ENCODE measurements around the gene KLHL29. TPM values are rescaled to one million over a fixed set of nuclear protein-coding genes. Genes with fewer than 3 reads are reported as not detected.

The KLHL29 gene
- total RNA-seq, 1 donor from 2014 or later, result 0.65 TPM

- intact Hi-C loops (cut with DNase I), result no loop called here
- ATAC-seq (ENCODE audit: poor library complexity) (no peak), DNase-seq (no peak)
Measured at GRCh38 chr2:23456881-23457760, 72.1 kb downstream of the KLHL29 start.

- no peak for ATAC-seq (ENCODE audit: poor library complexity)
- no peak for DNase-seq
- intact Hi-C loops (cut with DNase I), result no loop called here
Measured at GRCh38 chr2:23457990-23458682, 73.2 kb downstream of the KLHL29 start.

- intact Hi-C loops (cut with DNase I), result no loop called here
- ATAC-seq (ENCODE audit: poor library complexity) (no peak), DNase-seq (no peak)
Measured at GRCh38 chr2:23459032-23459431, 74.1 kb downstream of the KLHL29 start.

- no peak for DNase-seq
- intact Hi-C loops (cut with DNase I), result no loop called here
- no peak for ATAC-seq (ENCODE audit: poor library complexity)
Measured at GRCh38 chr2:23460228-23460627, 75.2 kb downstream of the KLHL29 start.

- no peak for DNase-seq
- intact Hi-C loops (cut with DNase I), result no loop called here
- ATAC-seq (ENCODE audit: poor library complexity), result no peak
Measured at GRCh38 chr2:23460993-23461392, 76.0 kb downstream of the KLHL29 start.

GRCh38 chr2:23464156-23464555 is 79.2 kb downstream of the KLHL29 start:
- ATAC-seq (ENCODE audit: poor library complexity), result no peak
- intact Hi-C loops (cut with DNase I), result no loop called here

GRCh38 chr2:23464905-23465537 is 80.0 kb downstream of the KLHL29 start:
- intact Hi-C loops (cut with DNase I), result no loop called here
- DNase-seq (no peak), ATAC-seq (ENCODE audit: poor library complexity) (no peak)

More at GRCh38 chr2:23464156-23464555, 79.2 kb downstream of the KLHL29 start:
- no peak for DNase-seq

GRCh38 chr2:23465936-23466335 is 81.0 kb downstream of the KLHL29 start:
- no peak for DNase-seq
- intact Hi-C loops (cut with DNase I), result no loop called here
- ATAC-seq (ENCODE audit: poor library complexity), result no peak

GRCh38 chr2:23467618-23468017 is 82.6 kb downstream of the KLHL29 start:
- intact Hi-C loops (cut with DNase I), result no loop called here
- ATAC-seq (ENCODE audit: poor library complexity), result no peak
- no peak for DNase-seq

GRCh38 chr2:23468474-23469141 is 83.6 kb downstream of the KLHL29 start:
- DNase-seq, result no peak
- intact Hi-C loops (cut with DNase I), result no loop called here
- no peak for ATAC-seq (ENCODE audit: poor library complexity)

- no peak for DNase-seq
- no peak for ATAC-seq (ENCODE audit: poor library complexity)
- intact Hi-C loops (cut with DNase I), result no loop called here
Measured at GRCh38 chr2:23469142-23469540, 84.2 kb downstream of the KLHL29 start.

- DNase-seq (no peak), ATAC-seq (ENCODE audit: poor library complexity) (no peak)
- intact Hi-C loops (cut with DNase I), result no loop called here
Measured at GRCh38 chr2:23475036-23475435, 90.1 kb downstream of the KLHL29 start.

- DNase-seq (no peak), ATAC-seq (ENCODE audit: poor library complexity) (no peak)
- intact Hi-C loops (cut with DNase I), result no loop called here
Measured at GRCh38 chr2:23475473-23475872, 90.5 kb downstream of the KLHL29 start.

GRCh38 chr2:23476786-23477185 is 91.8 kb downstream of the KLHL29 start:
- intact Hi-C loops (cut with DNase I), result no loop called here
- ATAC-seq (ENCODE audit: poor library complexity) (no peak), DNase-seq (no peak)

GRCh38 chr2:23477392-23477791 is 92.4 kb downstream of the KLHL29 start:
- ATAC-seq (ENCODE audit: poor library complexity), result no peak
- no peak for DNase-seq
- intact Hi-C loops (cut with DNase I), result no loop called here

- ATAC-seq (ENCODE audit: poor library complexity) (no peak), DNase-seq (no peak)
- intact Hi-C loops (cut with DNase I), result no loop called here
Measured at GRCh38 chr2:23478087-23478932, 93.3 kb downstream of the KLHL29 start.

GRCh38 chr2:23478933-23479683 is 94.1 kb downstream of the KLHL29 start:
- ATAC-seq (ENCODE audit: poor library complexity) (no peak), DNase-seq (no peak)
- intact Hi-C loops (cut with DNase I), result no loop called here

All from Right ventricle myocardium superior (tissue), 1 donor.